ENCODE measurements around the gene KRTAP5-1. TPM values are rescaled to one million over a fixed set of nuclear protein-coding genes. Genes with fewer than 3 reads are reported as not detected.
"Not testable (repeated sequence)": the region's sequence is repeated elsewhere in the genome, so short reads cannot be mapped to it uniquely, and the experiment has no call there.

The KRTAP5-1 gene
- total RNA-seq, 2 donors from 2014 or later = not detected

DNA sequence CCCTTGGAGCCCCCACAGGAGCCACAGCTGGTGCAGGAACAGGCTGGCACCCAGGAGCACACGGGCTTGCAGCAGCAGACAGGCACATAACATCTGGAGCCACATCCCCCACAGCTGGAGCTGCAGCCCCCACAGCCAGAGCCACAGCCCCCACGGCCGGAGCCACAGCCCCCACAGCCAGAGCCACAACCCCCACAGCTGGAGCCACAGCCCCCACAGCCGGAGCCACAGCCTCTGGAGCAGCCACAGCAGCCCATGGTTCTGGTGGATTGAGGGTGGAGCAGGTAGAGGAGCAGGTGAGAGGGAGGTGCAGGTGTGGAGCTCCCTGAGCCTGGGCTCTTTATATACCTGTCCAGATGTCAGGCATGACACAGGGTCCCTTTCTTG lies 12.9 kb upstream of the KRTAP5-1 start, which contains the start of gene KRTAP5-2:
Gene KRTAP5-2 (minus strand): TSS at position 301 of the 387 bp plus-strand sequence. CDS start 44 bp downstream, at position 257.
- no peaks in the 10 kb centered on the region for H3K27me3 ChIP-seq
- no peak for TF ChIP-seq CTCF (IDR thresholded peaks at IDR 0.05)

DNA sequence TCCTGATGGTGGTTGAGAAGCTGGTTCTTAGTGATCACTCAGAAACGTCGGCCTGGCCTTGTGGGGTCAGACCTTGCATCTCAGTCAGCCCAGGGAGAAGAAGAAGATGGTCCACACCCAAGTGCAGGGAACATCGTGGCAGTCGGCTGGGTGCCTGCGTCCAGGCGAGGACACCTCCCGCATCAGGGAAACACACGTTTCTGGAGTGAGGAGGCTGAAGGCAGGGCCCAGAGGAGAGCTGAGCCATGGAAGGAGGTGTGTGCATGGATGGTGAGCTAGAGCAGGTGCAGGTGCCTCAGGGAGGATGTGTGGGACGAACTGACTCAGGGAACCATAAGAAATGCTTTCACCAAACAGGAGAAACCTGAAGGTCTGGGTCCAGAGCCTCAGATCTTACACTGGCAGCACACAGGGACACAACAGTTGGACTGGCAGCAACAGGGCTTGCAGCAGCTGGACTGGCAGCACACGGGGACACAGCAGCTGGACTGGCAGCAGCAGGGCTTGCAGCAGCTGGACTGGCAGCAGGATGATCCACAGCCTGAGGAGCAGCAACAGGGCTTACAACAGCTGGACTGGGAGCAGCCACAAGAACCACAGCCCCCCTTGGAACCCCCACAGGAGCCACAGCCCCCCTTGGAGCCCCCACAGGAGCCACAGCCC lies 12.4 kb upstream of the KRTAP5-1 start:
- no peaks in the 10 kb centered on the region for H3K4me1 ChIP-seq
- no peaks in the 10 kb centered on the region for H3K9me3 ChIP-seq
- no peak for TF ChIP-seq CTCF (IDR thresholded peaks at IDR 0.05)
- no peaks in the 10 kb centered on the region for H3K36me3 ChIP-seq
- DNase-seq (ENCODE audit: low spot score) = no peak
- no peak overlapping the region for H3K27ac ChIP-seq
- H3K4me3 ChIP-seq = no peak overlapping the region
- H3K27me3 ChIP-seq = no peaks in the 10 kb centered on the region

More for the DNA sequence above, 12.9 kb upstream of the KRTAP5-1 start, which contains the start of gene KRTAP5-2:
- Histone ChIP-seq H3K4me1 (no peaks in the 10 kb centered on the region), H3K9me3 (no peaks in the 10 kb centered on the region), H3K27ac (no peak within 1 kb of the TSS), H3K4me3 (no peak within 1 kb of the TSS), H3K36me3 (no peaks in the 10 kb centered on the region)
- DNase-seq (ENCODE audit: low spot score) = no peak

GRCh38 chr11:1596576-1597121 lies 11.6 kb upstream of the KRTAP5-1 start:
- H3K4me1 ChIP-seq; H3K27ac ChIP-seq; H3K36me3 ChIP-seq; DNase-seq (ENCODE audit: low spot score); H3K27me3 ChIP-seq; H3K4me3 ChIP-seq; H3K9me3 ChIP-seq: not testable (repeated sequence)

DNA sequence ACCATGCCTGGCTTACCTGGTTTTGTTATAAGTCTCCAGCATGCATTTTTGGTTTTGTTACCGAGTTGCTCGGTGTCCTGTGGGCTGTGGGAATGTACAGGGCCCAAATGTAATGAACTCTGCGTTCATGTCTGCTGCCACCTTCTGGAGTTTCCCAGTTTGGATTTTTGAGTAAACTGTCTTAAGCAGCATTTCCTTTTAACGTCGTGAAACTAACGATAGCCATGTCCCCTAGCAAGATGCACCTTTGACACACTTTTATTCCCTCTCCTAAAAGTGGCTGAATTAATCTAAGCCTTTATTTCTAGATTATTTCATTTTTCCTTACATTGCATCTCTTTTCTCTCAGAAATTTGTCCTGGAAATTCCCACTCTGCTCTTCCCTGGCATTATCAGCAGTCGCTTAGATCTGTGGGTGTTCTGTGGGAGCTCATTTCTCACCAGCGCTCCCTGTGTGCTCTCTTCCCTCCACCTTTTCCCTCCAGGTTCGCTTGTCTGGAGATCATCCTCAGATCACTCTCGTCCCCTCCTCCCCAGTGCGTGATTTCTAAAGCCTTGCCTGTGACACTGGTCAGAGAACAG lies 11.0 kb upstream of the KRTAP5-1 start:
- H3K9me3 ChIP-seq; DNase-seq (ENCODE audit: low spot score); H3K4me3 ChIP-seq; H3K36me3 ChIP-seq; H3K4me1 ChIP-seq; H3K27me3 ChIP-seq; H3K27ac ChIP-seq: not testable (repeated sequence)

DNA sequence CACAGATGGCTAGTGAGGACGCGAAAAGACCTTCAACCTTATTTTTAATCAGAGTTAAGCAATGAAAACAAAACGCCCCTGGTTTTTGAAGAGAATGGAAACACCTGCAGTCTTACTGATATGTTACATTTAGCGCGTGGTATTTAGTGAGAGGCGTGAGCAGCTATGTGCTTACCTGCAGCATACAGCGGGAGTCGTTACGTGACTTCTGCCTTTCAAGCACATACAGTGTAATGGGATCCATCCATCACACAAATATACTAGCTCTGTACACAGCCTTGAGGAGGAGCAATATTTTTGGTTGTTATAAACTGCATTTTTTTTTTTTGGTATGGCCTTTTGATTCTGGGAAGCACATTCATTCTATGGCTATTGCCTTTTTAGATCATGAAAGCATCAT lies 7.5 kb upstream of the KRTAP5-1 start:
- DNase-seq (ENCODE audit: low spot score) = no peak
- no peaks in the 10 kb centered on the region for H3K9me3 ChIP-seq
- no peaks in the 10 kb centered on the region for H3K36me3 ChIP-seq
- H3K27ac ChIP-seq = no peak overlapping the region
- no peak for TF ChIP-seq CTCF (IDR thresholded peaks at IDR 0.05)
- peaks cover 0 to 5% of the 10 kb centered on the region in 2 donors for H3K4me1 ChIP-seq
- no peak overlapping the region for H3K4me3 ChIP-seq
- no peaks in the 10 kb centered on the region for H3K27me3 ChIP-seq

- no peaks in the 10 kb centered on the region for H3K36me3 ChIP-seq
- H3K4me3 ChIP-seq = no peak overlapping the region
- H3K4me1 ChIP-seq = peaks cover 0 to 5% of the 10 kb centered on the region in 2 donors
- TF ChIP-seq CTCF (IDR thresholded peaks at IDR 0.05) = no peak
- no peaks in the 10 kb centered on the region for H3K9me3 ChIP-seq
- DNase-seq (ENCODE audit: low spot score) = no peak
- no peaks in the 10 kb centered on the region for H3K27me3 ChIP-seq
- H3K27ac ChIP-seq = no peak overlapping the region
These were observed 4.9 kb upstream of the KRTAP5-1 start for GRCh38 chr11:1589996-1590395.

DNA sequence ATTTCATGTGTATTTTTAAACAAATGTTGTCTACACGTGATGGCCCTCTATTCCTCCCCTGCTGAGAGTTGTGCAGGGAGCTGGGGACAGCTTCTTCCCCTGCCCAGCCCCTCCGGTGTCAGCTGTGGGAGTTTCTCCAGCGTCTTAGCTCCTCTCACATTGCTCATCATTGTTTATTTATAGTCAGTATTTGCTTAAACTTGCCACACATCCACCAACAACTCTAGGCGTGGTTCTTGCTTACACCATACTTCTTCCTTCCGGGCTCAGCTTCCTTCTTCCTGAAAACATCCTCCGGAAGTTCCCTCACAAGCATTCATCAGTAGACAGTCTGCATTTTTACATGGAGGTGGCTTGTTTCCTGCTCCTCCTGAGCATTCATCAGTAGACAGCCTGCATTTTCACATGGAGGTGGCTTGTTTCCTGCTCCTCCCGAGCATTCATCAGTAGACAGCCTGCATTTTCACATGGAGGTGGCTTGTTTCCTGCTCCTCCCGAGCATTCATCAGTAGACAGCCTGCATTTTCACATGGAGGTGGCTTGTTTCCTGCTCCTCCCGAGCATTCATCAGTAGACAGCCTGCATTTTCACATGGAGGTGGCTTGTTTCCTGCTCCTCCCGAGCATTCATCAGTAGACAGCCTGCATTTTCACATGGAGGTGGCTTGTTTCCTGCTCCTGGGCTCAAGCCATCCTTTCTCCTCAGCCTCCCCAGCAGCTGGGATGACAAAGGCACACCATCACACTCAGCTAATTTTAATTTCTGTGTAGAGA lies 4.3 kb upstream of the KRTAP5-1 start:
- H3K36me3 ChIP-seq; H3K4me1 ChIP-seq; H3K9me3 ChIP-seq; H3K27ac ChIP-seq; H3K4me3 ChIP-seq; DNase-seq (ENCODE audit: low spot score); H3K27me3 ChIP-seq: not testable (repeated sequence)
